A673 (cell line): ENCODE results near the gene TMEM114. TPM values are rescaled to one million over a fixed set of nuclear protein-coding genes. Genes with fewer than 3 reads are reported as not detected.

ENCODE experiments used
- BruUV-seq: library from RNA; stranded (reverse); fragments of 400-500 nt; replicated peaks from 2 replicates; lab custom pipeline; 2021; lab: Mats Ljungman, UMichigan
- CTCF ChIA-PET: fragments of 300-600 bp; sonication (Branson Sonifier 250); formaldehyde crosslinking; loops from one replicate; lab custom pipeline; 2022; ENCODE audit warnings: antibody characterized with exemption; lab: Charles Lee
- POLR2A ChIA-PET: fragments of 300-600 bp; sonication (Branson Sonifier 250); formaldehyde crosslinking; loops from one replicate; lab custom pipeline; 2022; ENCODE audit warnings: antibody characterized with exemption; ENCODE audit not compliant: low non-redundant PET; lab: Charles Lee
- DNase-seq: peaks from one replicate; pipeline ENCODE4 v3.0.0-alpha.2; 2015; ENCODE audit warnings: low spot score
- H3K27ac ChIP-seq: fragments of 200-600 bp; sonication (generic); 2 replicates; pipeline ENCODE4 v1.5.1; 2016; ENCODE audit warnings: mixed run types, low read depth, mild to moderate bottlenecking, mixed read lengths, antibody characterized with exemption, low read length; ENCODE audit not compliant: poor library complexity, severe bottlenecking
- H3K27me3 ChIP-seq: fragments of 200-600 bp; sonication (generic); replicated peaks from 2 replicates; pipeline ENCODE4 v1.6.1; 2017; ENCODE audit warnings: mixed run types, low read depth, mild to moderate bottlenecking, mixed read lengths, antibody characterized with exemption, low read length; ENCODE audit not compliant: insufficient read depth, poor library complexity
- H3K36me3 ChIP-seq: fragments of 200-600 bp; sonication (generic); 2 replicates; pipeline ENCODE4 v1.6.1; 2016; ENCODE audit warnings: mixed run types, mild to moderate bottlenecking, mixed read lengths, antibody characterized with exemption, low read length; ENCODE audit not compliant: insufficient read depth, poor library complexity, severe bottlenecking
- H3K4me1 ChIP-seq: fragments of 200-600 bp; sonication (generic); 2 replicates; pipeline ENCODE4 v1.6.1; 2017; ENCODE audit warnings: mixed run types, mild to moderate bottlenecking, mixed read lengths, antibody characterized with exemption, low read length; ENCODE audit not compliant: insufficient read depth, poor library complexity, severe bottlenecking
- H3K4me3 ChIP-seq: fragments of 200-600 bp; sonication (generic); 2 replicates; pipeline ENCODE4 v1.5.1; 2016; ENCODE audit warnings: low read depth, mixed run types, mild to moderate bottlenecking, mixed read lengths, low read length; ENCODE audit not compliant: poor library complexity, severe bottlenecking
- H3K9me3 ChIP-seq: fragments of 200-600 bp; sonication (generic); 2 replicates; pipeline ENCODE4 v1.6.1; 2016; ENCODE audit warnings: mixed run types, low read depth, mild to moderate bottlenecking, mixed read lengths, antibody characterized with exemption, low read length; ENCODE audit not compliant: poor library complexity, severe bottlenecking
- CTCF ChIP-seq: fragments of 300-800, 200-600 bp; sonication (generic); conservative IDR thresholded peaks from 2 replicates; pipeline ENCODE4 v1.5.1; 2017; ENCODE audit warnings: low read depth, mild to moderate bottlenecking, antibody characterized with exemption, low read length, moderate library complexity, mixed read lengths
- EZH2 ChIP-seq: fragments of 200-600 bp; sonication (generic); IDR thresholded peaks from 2 replicates; pipeline ENCODE4 v1.6.1; 2017; ENCODE audit warnings: borderline replicate concordance, low read depth, mild to moderate bottlenecking, mixed read lengths, antibody characterized with exemption, low read length; ENCODE audit not compliant: poor library complexity, severe bottlenecking
- intact Hi-C: fragments of 100-400 bp; cut with micrococcal nuclease; formaldehyde crosslinking; loops from one replicate; pipeline ENCODE4 v1.10.0; 2022; ENCODE audit not compliant: unreplicated experiment
- total RNA-seq: library from RNA; stranded (reverse); gene quantifications from 2 replicates; pipeline ENCODE4 v1.2.3, GENCODE V29; 2021

Gene TMEM114
- total RNA-seq, 1 experiment from 2014 or later: 0.86 TPM

GRCh38 chr16:8579559-8579958 is 10.8 kb downstream of the TMEM114 start:
- Histone ChIP-seq H3K36me3 (peaks cover 63% of the 10 kb centered on the region), H3K27me3 (no peaks in the 10 kb centered on the region), H3K27ac (peak overlapping the region; percentile 100), H3K9me3 (peaks cover 32% of the 10 kb centered on the region), H3K4me1 (peaks cover 36% of the 10 kb centered on the region), H3K4me3 (peak overlapping the region; percentile 53)
- BruUV-seq: no TSS peak
- no peak for TF ChIP-seq CTCF
- TF ChIP-seq EZH2: no peak
- intact Hi-C loops: loop anchor here (5.0 to 10.0 kb wide), 4 partner anchors 58 to 555 kb away; partner anchors contain the start of gene HAPSTR1
- CTCF ChIA-PET: no interaction called here
- no peak for DNase-seq
- POLR2A ChIA-PET: no interaction called here

GRCh38 chr16:8577678-8578304 is 12.5 kb downstream of the TMEM114 start:
- peaks cover 48% of the 10 kb centered on the region for H3K4me1 ChIP-seq
- no peaks in the 10 kb centered on the region for H3K27me3 ChIP-seq
- ChIA-PET POLR2A (interaction anchor here (0.7 to 1.1 kb wide), 2 partner anchors 12 to 41 kb away, joined by 3 to 4 read pairs; no protein-coding TSS in a partner anchor), CTCF (no interaction called here)
- intact Hi-C loops: loop anchor here (2.0 to 10.0 kb wide), 6 partner anchors 43 to 557 kb away; partner anchors contain the start of genes CARHSP1, HAPSTR1 and METTL22
- H3K9me3 ChIP-seq: peaks cover 19% of the 10 kb centered on the region
- H3K27ac ChIP-seq: peak overlapping the region; percentile 100
- TF ChIP-seq CTCF (no peak), EZH2 (no peak)
- peak overlapping the region; percentile 53 for H3K4me3 ChIP-seq
- H3K36me3 ChIP-seq: peaks cover 45% of the 10 kb centered on the region
- DNase-seq: peak; percentile 51
- BruUV-seq: no TSS peak

- H3K4me3 ChIP-seq: peak overlapping the region; percentile 53
- H3K27me3 ChIP-seq: no peaks in the 10 kb centered on the region
- intact Hi-C loops: loop anchor here (1.0 to 10.0 kb wide), 7 partner anchors 44 to 623 kb away; partner anchors contain the start of genes CARHSP1, HAPSTR1 and METTL22
- ChIA-PET POLR2A (interaction anchor here (0.9 kb wide), 1 partner anchor 339 kb away, joined by 4 read pairs; no protein-coding TSS in a partner anchor), CTCF (interaction anchor here (0.5 to 1.2 kb wide), 5 partner anchors 82 to 623 kb away, joined by 3 to 12 read pairs (median 3); no protein-coding TSS in a partner anchor)
- peaks cover 53% of the 10 kb centered on the region for H3K4me1 ChIP-seq
- peaks cover 31% of the 10 kb centered on the region for H3K36me3 ChIP-seq
- BruUV-seq: no TSS peak
- no peak for TF ChIP-seq CTCF
- no peak for TF ChIP-seq EZH2
- peaks cover 9% of the 10 kb centered on the region for H3K9me3 ChIP-seq
- DNase-seq: peak; percentile 96
- peak overlapping the region; percentile 100 for H3K27ac ChIP-seq
Measured at GRCh38 chr16:8576141-8577004, 13.9 kb downstream of the TMEM114 start.
